HG03064 (cell line): Measurements from ENCODE around the gene RASGEF1B.
"Not testable (repeated sequence)": the region's sequence is repeated elsewhere in the genome, so short reads cannot be mapped to it uniquely, and the experiment has no call there.

Experiments
- ATAC-seq: cut with Tn5 transposase; IDR thresholded peaks from one replicate; pipeline ENCODE4 v1.9.1; 2021; ENCODE audit warnings: low read depth; ENCODE audit not compliant: unreplicated experiment

Gene RASGEF1B

GRCh38 chr4:81436941-81437574 is 34.6 kb downstream of the RASGEF1B start:
- no peak for ATAC-seq

DNA sequence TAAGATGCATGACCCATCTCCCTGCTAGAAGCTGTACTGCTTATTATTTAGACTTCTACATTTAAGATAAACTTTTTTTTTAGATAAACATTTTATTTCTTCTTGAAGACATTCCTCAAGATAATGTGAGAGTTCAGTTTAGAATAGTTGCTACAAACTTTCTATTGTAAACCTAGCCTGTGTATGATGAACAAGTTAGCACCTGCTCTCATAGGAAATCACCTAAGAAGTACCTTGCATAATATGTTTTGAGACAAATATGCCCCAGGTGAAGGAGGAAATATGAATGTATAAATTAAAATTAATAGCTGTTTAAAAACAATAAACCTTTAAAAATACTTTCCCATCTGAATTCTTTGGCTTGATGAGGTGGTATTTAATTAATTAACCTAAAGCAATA is 35.6 kb downstream of the RASGEF1B start:
- no peak for ATAC-seq

GRCh38 chr4:81432825-81433224 is 38.9 kb downstream of the RASGEF1B start:
- ATAC-seq = no peak

- ATAC-seq = no peak
Measured at GRCh38 chr4:81431971-81432370, 39.7 kb downstream of the RASGEF1B start.

GRCh38 chr4:81429607-81430006 is 42.1 kb downstream of the RASGEF1B start:
- no peak for ATAC-seq

DNA sequence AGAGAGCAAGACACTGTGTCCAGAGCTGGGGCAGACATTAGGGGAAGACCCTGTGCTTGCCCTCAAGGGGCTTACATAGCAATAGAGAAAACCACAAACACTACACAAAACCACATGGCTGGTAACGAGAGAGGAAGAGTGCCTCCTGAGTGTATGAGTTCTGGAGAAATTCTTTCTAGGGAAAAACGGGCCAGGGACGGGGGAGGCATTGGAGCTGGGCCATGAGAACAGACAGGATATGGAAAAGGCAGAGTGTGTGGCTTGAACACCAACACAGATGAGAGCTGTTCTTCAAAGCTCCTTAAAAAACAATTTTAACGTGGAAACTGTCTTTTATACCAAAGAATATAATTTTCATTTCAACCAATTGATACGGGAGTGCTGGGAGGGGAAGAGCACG is 42.7 kb downstream of the RASGEF1B start:
- no peak for ATAC-seq

GRCh38 chr4:81428002-81428401 is 43.7 kb downstream of the RASGEF1B start:
- no peak for ATAC-seq

GRCh38 chr4:81427344-81427821 is 44.3 kb downstream of the RASGEF1B start:
- no peak for ATAC-seq

DNA sequence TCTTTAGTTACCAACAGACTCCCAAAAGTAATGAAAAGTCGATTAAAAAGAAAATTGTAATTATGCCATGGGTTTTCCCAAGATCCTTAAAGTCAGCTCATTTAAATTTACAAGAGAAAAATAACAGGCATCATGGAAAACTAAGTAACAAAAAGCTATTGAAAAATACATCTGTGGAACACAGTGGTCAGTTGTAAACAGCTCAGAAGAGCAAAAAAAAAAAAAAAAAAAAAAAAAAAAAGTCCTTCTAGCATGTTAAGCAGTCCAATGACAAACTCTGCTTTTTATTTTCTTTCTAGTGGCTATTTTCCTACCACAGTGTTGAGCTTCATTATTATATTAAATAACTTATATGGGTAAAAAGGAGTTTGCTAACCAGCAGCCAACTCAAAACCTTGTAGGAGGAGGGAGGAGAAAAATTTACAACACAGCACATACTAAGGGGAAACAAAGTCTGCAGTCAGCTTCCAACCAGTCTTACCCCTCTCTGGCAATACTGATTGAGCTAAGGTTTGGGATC is 44.9 kb downstream of the RASGEF1B start:
- no peak for ATAC-seq

DNA sequence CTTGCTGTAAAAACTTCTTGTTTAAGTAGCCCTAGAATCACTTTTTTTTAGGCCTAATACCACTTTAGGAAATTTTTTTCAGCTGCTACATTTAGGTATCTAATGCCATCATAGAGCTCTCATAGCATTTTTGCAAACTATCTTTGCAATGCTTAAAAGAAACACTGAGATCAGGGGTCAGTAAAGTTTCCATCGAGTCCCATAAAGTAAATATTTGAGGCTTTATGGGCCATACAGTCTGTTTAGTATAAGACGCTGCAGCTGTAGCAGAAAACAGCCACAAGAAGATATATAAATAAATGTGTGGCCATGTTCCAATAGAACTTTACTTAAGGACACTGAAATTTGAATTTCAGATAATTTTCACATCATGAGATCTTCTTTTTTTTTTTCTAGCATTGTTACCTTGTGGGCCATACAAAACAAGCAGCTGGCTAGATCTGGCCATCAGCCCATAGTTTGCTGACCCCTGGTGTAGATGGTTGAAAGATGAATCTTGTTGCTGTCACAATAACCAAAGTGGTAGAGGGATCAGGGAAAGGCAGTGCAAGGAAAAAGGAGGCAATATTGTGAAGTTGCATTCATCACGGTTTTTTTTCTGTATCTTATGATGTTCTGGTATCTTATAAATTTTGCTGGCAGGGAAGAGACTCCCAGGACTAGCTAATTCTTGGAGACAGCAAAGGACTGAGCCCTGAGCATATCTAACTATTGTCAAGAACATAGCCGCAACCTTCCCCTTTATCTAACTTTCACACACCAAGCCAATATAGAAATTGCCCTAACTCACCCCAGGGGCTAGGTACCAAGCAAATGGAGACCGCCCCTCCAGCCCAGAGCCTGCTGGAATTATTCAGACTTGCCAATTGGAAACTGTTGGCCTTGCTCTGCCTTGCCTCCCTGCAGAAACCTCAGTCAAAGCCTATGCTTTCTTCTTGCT is 46.6 kb downstream of the RASGEF1B start:
- ATAC-seq = no peak

- no peak for ATAC-seq
Measured at GRCh38 chr4:81424336-81424735, 47.4 kb downstream of the RASGEF1B start.

- no peak for ATAC-seq
Measured at GRCh38 chr4:81422595-81422994, 49.1 kb downstream of the RASGEF1B start.

DNA sequence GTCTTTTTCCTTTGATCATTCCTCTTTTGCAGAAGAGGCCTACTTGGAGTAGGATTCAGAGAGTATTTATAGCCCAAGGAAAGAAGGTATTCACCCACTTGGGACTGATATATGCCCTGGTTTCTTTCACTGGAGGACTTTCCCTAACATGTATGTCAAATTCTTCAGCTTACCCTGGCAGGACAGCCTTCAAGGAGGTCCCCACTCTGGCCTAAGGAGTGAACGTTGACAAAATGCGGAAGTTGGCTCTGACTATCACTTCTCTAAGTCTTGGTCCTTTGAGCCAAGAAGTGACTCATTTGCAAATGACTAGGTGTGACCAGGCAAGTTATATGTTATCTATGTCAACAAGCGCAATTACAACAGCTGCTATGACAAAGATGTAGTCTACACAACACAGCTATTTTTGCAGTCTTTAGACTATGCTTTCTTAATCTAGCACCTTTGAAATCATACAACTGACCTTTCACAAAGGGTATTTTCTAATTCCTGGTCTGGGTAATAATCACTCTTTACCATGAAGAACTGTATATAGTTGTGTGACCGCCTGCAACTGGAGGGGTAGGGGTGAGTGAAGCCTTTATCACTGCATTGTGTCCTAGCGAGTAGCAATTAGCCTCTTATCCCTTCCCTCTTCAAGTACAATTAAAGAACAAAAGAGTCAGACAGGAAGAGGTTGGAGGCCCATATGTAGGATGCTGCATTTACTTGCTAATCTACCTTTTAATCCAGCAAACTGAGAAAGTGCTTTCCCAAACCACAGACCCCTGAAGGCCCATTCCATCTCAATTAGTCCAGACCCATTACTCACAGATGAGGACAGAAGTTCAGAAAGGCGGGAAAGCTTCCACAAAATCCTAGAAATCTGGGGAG is 50.1 kb downstream of the RASGEF1B start:
- ATAC-seq = peak; percentile 100

GRCh38 chr4:81418572-81418971 is 53.1 kb downstream of the RASGEF1B start:
- ATAC-seq = no peak

- no peak for ATAC-seq
Measured at GRCh38 chr4:81412946-81413495, 58.7 kb downstream of the RASGEF1B start.

DNA sequence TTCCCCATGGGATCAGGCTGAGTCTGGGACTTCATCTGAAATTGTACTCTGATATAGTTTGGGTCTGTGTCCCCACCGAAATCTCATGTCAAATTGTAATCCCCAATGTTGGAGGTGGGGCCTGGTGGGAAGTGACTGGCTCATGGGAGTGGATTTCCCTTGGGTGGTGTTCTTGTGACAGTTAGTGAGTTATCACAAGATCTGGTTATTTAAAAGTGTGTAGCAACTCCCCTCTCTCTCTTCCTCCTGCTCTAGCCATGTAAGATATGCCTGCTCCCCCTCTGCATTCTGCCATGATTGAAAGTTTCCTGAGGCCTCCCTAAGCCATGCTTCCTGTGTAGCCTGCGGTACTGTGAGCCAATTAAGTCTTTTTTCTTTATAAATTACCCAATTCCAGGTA is 61.0 kb downstream of the RASGEF1B start:
- ATAC-seq = no peak

DNA sequence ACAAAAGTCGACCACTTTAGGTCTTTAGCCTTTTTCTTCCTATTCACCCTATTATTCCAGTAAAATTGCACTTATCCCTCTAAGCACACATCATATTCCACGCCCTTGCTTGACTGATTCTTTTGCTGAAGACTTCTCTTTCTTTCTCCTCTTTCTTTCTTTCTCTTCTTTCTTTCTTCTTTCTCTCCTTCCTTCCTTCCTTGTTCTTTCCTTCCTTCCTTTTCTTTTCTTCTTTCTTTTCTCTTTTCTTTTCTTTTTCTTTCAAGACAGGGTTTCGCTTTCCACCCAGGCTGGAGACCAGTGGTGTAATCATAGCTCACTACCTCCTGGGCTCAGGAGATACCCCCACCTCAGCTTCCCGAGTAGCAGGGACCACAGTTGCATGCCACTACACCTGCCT is 61.9 kb downstream of the RASGEF1B start:
- no peak for ATAC-seq

GRCh38 chr4:81408341-81408740 is 63.4 kb downstream of the RASGEF1B start:
- no peak for ATAC-seq

DNA sequence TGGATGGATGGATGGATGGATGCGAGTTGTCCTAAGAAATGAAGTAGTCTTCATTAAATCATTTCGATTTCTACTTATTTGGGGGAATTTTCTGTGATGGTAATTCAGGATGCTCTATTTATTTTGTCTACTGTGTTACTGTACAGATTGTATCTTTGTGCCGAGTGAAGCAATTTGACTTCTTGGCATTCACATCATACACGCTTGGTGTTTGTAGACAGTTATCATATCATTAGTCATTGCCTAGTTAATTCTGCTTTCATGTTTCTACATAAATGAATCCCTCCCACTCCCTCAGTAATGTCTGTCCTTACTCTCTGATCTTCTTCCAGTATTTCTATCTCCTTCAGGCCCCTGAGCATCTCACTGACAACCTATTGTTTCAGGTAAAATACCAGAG is 64.0 kb downstream of the RASGEF1B start:
- no peak for ATAC-seq

DNA sequence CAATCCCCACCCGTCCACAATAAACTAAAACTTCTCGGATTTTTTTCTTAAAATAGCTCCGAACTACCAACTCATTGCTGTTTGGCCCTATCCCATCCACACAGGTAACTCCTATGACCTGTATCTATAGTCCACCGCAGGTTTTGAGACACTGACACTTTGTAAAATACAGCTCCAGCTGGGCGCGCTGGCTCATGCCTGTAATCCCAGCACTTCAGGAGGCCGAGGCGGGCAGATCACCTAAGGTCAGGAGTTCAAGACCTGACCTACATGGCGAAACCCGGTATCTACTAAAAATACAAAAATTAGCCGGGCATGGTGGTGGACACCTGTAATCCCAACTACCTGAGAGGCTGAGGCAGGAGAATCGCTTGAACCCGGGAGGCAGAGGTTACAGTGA is 65.2 kb downstream of the RASGEF1B start:
- not testable (repeated sequence) for ATAC-seq
